ENCODE results near the gene ATR. TPM values are rescaled to one million over a fixed set of nuclear protein-coding genes. Genes with fewer than 3 reads are reported as not detected.

Gene ATR
- total and polyA plus RNA-seq, 2 of the 4 experiments (the other 2 are of a cell fraction): 9.5 to 28.0 TPM

DNA sequence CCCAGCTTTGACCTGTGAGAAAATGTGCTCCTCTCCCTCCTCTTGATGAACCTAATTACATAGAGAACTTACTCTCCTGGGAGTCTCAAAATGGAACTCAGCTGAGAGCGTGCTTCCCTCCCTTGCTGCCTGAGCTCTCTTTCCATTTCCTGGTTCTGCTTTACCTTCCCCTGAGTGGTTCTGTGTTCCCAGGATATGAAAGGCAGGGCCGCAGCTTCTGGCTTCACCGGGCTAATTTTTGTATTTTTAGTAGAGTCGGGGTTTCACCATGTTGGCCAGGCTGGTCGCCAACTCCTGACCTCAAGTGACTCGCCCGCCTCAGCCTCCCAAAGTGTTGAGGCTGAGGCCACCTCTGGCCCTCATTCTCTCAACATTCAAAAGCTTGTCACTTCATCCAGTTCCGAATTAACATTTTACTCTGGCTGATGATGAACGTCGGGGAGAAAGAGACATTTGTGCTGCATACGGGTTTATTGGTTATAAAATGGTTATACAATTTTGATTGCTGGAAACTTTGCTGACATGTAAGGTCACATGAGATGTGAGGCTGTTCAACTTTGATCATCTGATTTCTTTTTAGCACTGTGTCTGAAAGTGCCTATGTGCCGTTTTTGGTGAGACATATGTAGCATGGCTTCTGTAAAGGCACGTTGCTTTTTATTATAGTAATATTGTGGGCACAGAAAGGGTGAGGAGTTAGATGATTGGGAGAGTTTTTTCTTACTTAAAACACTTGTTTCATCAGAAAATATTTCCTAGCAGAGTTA lies 24.3 kb upstream of the ATR start:
- in situ Hi-C loops (cut with MboI; ENCODE audit: low sequenced_read_pairs): no loop called here
- Histone ChIP-seq H2AK9ac (replicated peaks; ENCODE audit: low read depth, low read length, poor library complexity) (no peak overlapping the region), H4K20me1 (ENCODE audit: insufficient read depth, low read length) (no peaks in the 10 kb centered on the region), H4K5ac (ENCODE audit: low read depth, low read length) (no peak overlapping the region), H4K8ac (ENCODE audit: low read depth in 2 of 2, low read length in 2 of 2) (no peak overlapping the region), H3K27ac (ENCODE audit: insufficient read depth, low read length) (no peak overlapping the region), H3K4me2 (ENCODE audit: low read depth, low read length) (no peak overlapping the region), H3K56ac (ENCODE audit: extremely low read depth, insufficient read depth, low read length) (no peak overlapping the region), H2BK5ac (ENCODE audit: low read depth, low read length, poor library complexity, severe bottlenecking) (no peak overlapping the region), H3K9me1 (ENCODE audit: insufficient read depth, low read length) (no peaks in the 10 kb centered on the region), H3K27me3 (ENCODE audit: control insufficient read depth, insufficient read depth, low read length) (peaks cover 4% of the 10 kb centered on the region), H3K9me3 (ENCODE audit: control insufficient read depth, insufficient read depth, low read length) (no peaks in the 10 kb centered on the region), H2AFZ (replicated peaks; ENCODE audit: low read length, poor library complexity) (no peak overlapping the region), H3K18ac (ENCODE audit: low read depth, low read length) (no peak overlapping the region), H3K9ac (ENCODE audit: low read depth, low read length) (no peak overlapping the region), H3K79me1 (ENCODE audit: low read depth in 1 of 2, low read length in 2 of 2) (no peaks in the 10 kb centered on the region), H2BK20ac (ENCODE audit: low read depth, low read length) (no peak overlapping the region), H3K23ac (ENCODE audit: low read depth, low read length) (no peak overlapping the region), H2AK5ac (ENCODE audit: low read depth, low read length) (no peak overlapping the region), H3K4ac (ENCODE audit: low read depth, low read length) (no peak overlapping the region), H2BK15ac (ENCODE audit: low read depth, low read length) (no peak overlapping the region), H3K4me1 (ENCODE audit: control insufficient read depth, insufficient read depth, low read length) (no peaks in the 10 kb centered on the region), H4K91ac (ENCODE audit: insufficient read depth, low read depth, low read length) (no peak overlapping the region), H2BK120ac (ENCODE audit: low read depth, low read length) (no peak overlapping the region), H3K14ac (replicated peaks; ENCODE audit: low read depth, low read length) (no peak overlapping the region), H3K4me3 (ENCODE audit: insufficient read depth, low read depth, low read length) (no peak overlapping the region), H3K36me3 (ENCODE audit: control insufficient read depth, insufficient read depth, low read length) (no peaks in the 10 kb centered on the region)
- dilution Hi-C loops (cut with HindIII; ENCODE audit: low sequenced_read_pairs, unreplicated experiment): no loop called here
- no TSS peak for BruUV-seq (replicated peaks)
- no peak for TF ChIP-seq CEBPB (IDR thresholded peaks at IDR 0.05; ENCODE audit: low read depth, low read length)
- TF ChIP-seq CHD1 (IDR thresholded peaks at IDR 0.05; ENCODE audit: low read depth, low read length): no peak
- no peak for TF ChIP-seq MXI1 (IDR thresholded peaks at IDR 0.05; ENCODE audit: borderline replicate concordance, low read depth, low read length)
- TF ChIP-seq RCOR1 (IDR thresholded peaks at IDR 0.05; ENCODE audit: insufficient replicate concordance, low read length): no peak
- POLR2A ChIA-PET (ENCODE audit: unreplicated experiment): no interaction called here
- ATAC-seq (ENCODE audit: low read depth) (no peak), DNase-seq (no peak)
- 89% methylated on average over 7 of the region's 13 CpGs; no CpG with 5 or more reads in 1 of the 2 experiments for WGBS, 2 experiments (ENCODE audit: extremely low coverage in 2 of 2, insufficient read length in 1 of 2)
- CTCF ChIA-PET: interaction anchor here (0.6 to 1.3 kb wide), 2 partner anchors 16 to 89 kb away, joined by 3 to 4 read pairs; no protein-coding TSS in a partner anchor
- intact Hi-C loops (cut with micrococcal nuclease): no loop called here
